ENCODE data around the gene CBLIF.

CBLIF gene

GRCh38 chr11:59842316-59842715 lies 3.0 kb downstream of the CBLIF start:
- no peak for DNase-seq (ENCODE audit: low read depth in 1 of 2, low spot score in 1 of 2)
- TF ChIP-seq GABPA (IDR thresholded peaks at IDR 0.05; ENCODE audit: low read depth): no peak
- TF ChIP-seq CTCF (IDR thresholded peaks at IDR 0.05; ENCODE audit: insufficient read depth, low read length): no peak
- no peak for TF ChIP-seq POLR2AphosphoS5 (IDR thresholded peaks at IDR 0.05; ENCODE audit: low read depth)
- H3K27ac ChIP-seq (replicated peaks): no peak overlapping the region
- H3K27me3 ChIP-seq (ENCODE audit: insufficient read depth, poor library complexity, severe bottlenecking): no peaks in the 10 kb centered on the region
- no peak overlapping the region for H3K4me3 ChIP-seq (replicated peaks; ENCODE audit: insufficient read depth, low read length)

- no peaks in the 10 kb centered on the region for H3K27me3 ChIP-seq (ENCODE audit: insufficient read depth, poor library complexity, severe bottlenecking)
- no peak for DNase-seq (ENCODE audit: low read depth in 1 of 2, low spot score in 1 of 2)
- H3K4me3 ChIP-seq (replicated peaks; ENCODE audit: insufficient read depth, low read length): no peak overlapping the region
- no peak overlapping the region for H3K27ac ChIP-seq (replicated peaks)
- TF ChIP-seq POLR2AphosphoS5 (IDR thresholded peaks at IDR 0.05; ENCODE audit: low read depth): no peak
- TF ChIP-seq SPI1 (IDR thresholded peaks at IDR 0.05; ENCODE audit: borderline replicate concordance, low read depth): no peak
- no peak for TF ChIP-seq REST (IDR thresholded peaks at IDR 0.05; ENCODE audit: insufficient replicate concordance, low read depth)
- TF ChIP-seq CTCF (IDR thresholded peaks at IDR 0.05; ENCODE audit: insufficient read depth, low read length): no peak
- no peak for TF ChIP-seq GABPA (IDR thresholded peaks at IDR 0.05; ENCODE audit: low read depth)
Observed at GRCh38 chr11:59841514-59841913, 3.8 kb downstream of the CBLIF start.

- TF ChIP-seq SPI1 (IDR thresholded peaks at IDR 0.05; ENCODE audit: borderline replicate concordance, low read depth) (no peak), REST (IDR thresholded peaks at IDR 0.05; ENCODE audit: insufficient replicate concordance, low read depth) (no peak), CTCF (IDR thresholded peaks at IDR 0.05; ENCODE audit: insufficient read depth, low read length) (no peak), GABPA (IDR thresholded peaks at IDR 0.05; ENCODE audit: low read depth) (no peak), POLR2AphosphoS5 (IDR thresholded peaks at IDR 0.05; ENCODE audit: low read depth) (no peak)
- DNase-seq (ENCODE audit: low read depth in 1 of 2, low spot score in 1 of 2): no peak
Observed at GRCh38 chr11:59839615-59840014, 5.7 kb downstream of the CBLIF start.

GRCh38 chr11:59833602-59834001 lies 11.7 kb downstream of the CBLIF start:
- no peaks in the 10 kb centered on the region for H3K27me3 ChIP-seq (ENCODE audit: insufficient read depth, poor library complexity, severe bottlenecking)
- no peak overlapping the region for H3K4me3 ChIP-seq (replicated peaks; ENCODE audit: insufficient read depth, low read length)
- no peak for DNase-seq (ENCODE audit: low read depth in 1 of 2, low spot score in 1 of 2)
- TF ChIP-seq GABPA (IDR thresholded peaks at IDR 0.05; ENCODE audit: low read depth) (no peak), CTCF (IDR thresholded peaks at IDR 0.05; ENCODE audit: insufficient read depth, low read length) (no peak), SPI1 (IDR thresholded peaks at IDR 0.05; ENCODE audit: borderline replicate concordance, low read depth) (peak; percentile 60; the same call in 1 of the 2 replicates), POLR2AphosphoS5 (IDR thresholded peaks at IDR 0.05; ENCODE audit: low read depth) (no peak), REST (IDR thresholded peaks at IDR 0.05; ENCODE audit: insufficient replicate concordance, low read depth) (no peak)
- H3K27ac ChIP-seq (replicated peaks): no peak overlapping the region

More at GRCh38 chr11:59839615-59840014, 5.7 kb downstream of the CBLIF start:
- no peak overlapping the region for H3K27ac ChIP-seq (replicated peaks)
- no peaks in the 10 kb centered on the region for H3K27me3 ChIP-seq (ENCODE audit: insufficient read depth, poor library complexity, severe bottlenecking)
- H3K4me3 ChIP-seq (replicated peaks; ENCODE audit: insufficient read depth, low read length): no peak overlapping the region

Measured in HL-60 (cell line).